Parathyroid adenoma (tissue), 2 donors: ENCODE measurements around the gene CHAC1.
A peak's percentile ranks its signal among the peaks of the same experiment; 100 is the strongest.

Experiments used
- H2AFZ ChIP-seq: fragments of 300-600 bp; sonication (generic); one replicate; pipeline ENCODE4 v1.7.0; 2017; ENCODE audit warnings: antibody characterized with exemption, mild to moderate bottlenecking
- H3K27ac ChIP-seq: fragments of 300-600 bp; sonication (generic); one replicate; pipeline ENCODE4 v1.7.0; 2017
- H3K27me3 ChIP-seq: fragments of 300-600 bp; sonication (generic); one replicate; pipeline ENCODE4 v1.7.0; 2017; ENCODE audit warnings: low read length; ENCODE audit not compliant: control insufficient read depth, insufficient read depth
- H3K36me3 ChIP-seq: fragments of 300-600 bp; sonication (generic); one replicate; pipeline ENCODE4 v1.7.0; 2017; ENCODE audit warnings: low read length; ENCODE audit not compliant: control insufficient read depth, insufficient read depth
- H3K4me1 ChIP-seq: fragments of 300-600 bp; sonication (generic); one replicate; pipeline ENCODE4 v1.7.0; 2017; ENCODE audit warnings: control low read depth
- H3K4me2 ChIP-seq: fragments of 300-600 bp; sonication (generic); one replicate; pipeline ENCODE4 v1.7.0; 2017; ENCODE audit warnings: low read length
- H3K4me3 ChIP-seq: fragments of 300-600 bp; sonication (generic); one replicate; pipeline ENCODE4 v1.7.0; 2017; ENCODE audit warnings: low read depth, low read length
- H3K79me2 ChIP-seq: fragments of 300-600 bp; sonication (generic); one replicate; pipeline ENCODE4 v1.7.0; 2017; ENCODE audit warnings: control low read depth
- H3K9ac ChIP-seq: fragments of 300-600 bp; sonication (generic); one replicate; pipeline ENCODE4 v1.7.0; 2017; ENCODE audit warnings: mild to moderate bottlenecking
- H3K9me3 ChIP-seq: fragments of 300-600 bp; sonication (generic); one replicate; pipeline ENCODE4 v1.7.0; 2017; ENCODE audit warnings: low read length; ENCODE audit not compliant: control insufficient read depth
- TF ChIP-seq, protein P1 (sequence below): fragments of 300-600 bp; sonication (generic); IDR thresholded peaks from one replicate; pipeline ENCODE4 v1.7.0; 2017; ENCODE audit warnings: antibody characterized with exemption, mild to moderate bottlenecking
- donor health status: primary hyperparathyroidism.

The CHAC1 gene

GRCh38 chr15:40992825-40993224 is 39.6 kb downstream of the CHAC1 start:
- Histone ChIP-seq H3K4me3 (no peak overlapping the region), H3K9me3 (no peaks in the 10 kb centered on the region), H3K27ac (no peak overlapping the region), H3K4me2 (peak overlapping the region; percentile 25), H3K36me3 (no peaks in the 10 kb centered on the region), H3K9ac (no peak overlapping the region), H2AFZ (no peak overlapping the region), H3K4me1 (no peaks in the 10 kb centered on the region), H3K79me2 (no peaks in the 10 kb centered on the region), H3K27me3 (no peaks in the 10 kb centered on the region)
- TF ChIP-seq, protein P1, sequence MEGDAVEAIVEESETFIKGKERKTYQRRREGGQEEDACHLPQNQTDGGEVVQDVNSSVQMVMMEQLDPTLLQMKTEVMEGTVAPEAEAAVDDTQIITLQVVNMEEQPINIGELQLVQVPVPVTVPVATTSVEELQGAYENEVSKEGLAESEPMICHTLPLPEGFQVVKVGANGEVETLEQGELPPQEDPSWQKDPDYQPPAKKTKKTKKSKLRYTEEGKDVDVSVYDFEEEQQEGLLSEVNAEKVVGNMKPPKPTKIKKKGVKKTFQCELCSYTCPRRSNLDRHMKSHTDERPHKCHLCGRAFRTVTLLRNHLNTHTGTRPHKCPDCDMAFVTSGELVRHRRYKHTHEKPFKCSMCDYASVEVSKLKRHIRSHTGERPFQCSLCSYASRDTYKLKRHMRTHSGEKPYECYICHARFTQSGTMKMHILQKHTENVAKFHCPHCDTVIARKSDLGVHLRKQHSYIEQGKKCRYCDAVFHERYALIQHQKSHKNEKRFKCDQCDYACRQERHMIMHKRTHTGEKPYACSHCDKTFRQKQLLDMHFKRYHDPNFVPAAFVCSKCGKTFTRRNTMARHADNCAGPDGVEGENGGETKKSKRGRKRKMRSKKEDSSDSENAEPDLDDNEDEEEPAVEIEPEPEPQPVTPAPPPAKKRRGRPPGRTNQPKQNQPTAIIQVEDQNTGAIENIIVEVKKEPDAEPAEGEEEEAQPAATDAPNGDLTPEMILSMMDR = no peak

GRCh38 chr15:40995656-40996055 is 42.4 kb downstream of the CHAC1 start:
- Histone ChIP-seq H3K4me1 (no peaks in the 10 kb centered on the region), H3K79me2 (no peaks in the 10 kb centered on the region), H3K9ac (no peak overlapping the region), H3K27ac (no peak overlapping the region), H3K4me2 (no peak overlapping the region), H3K27me3 (no peaks in the 10 kb centered on the region), H3K36me3 (no peaks in the 10 kb centered on the region), H3K9me3 (no peaks in the 10 kb centered on the region), H2AFZ (no peak overlapping the region), H3K4me3 (no peak overlapping the region)
- TF ChIP-seq, protein P1 = no peak

- Histone ChIP-seq H3K4me3 (no peak overlapping the region), H3K4me2 (no peak overlapping the region), H3K9me3 (no peaks in the 10 kb centered on the region), H3K27ac (no peak overlapping the region), H3K79me2 (no peaks in the 10 kb centered on the region), H3K9ac (no peak overlapping the region), H3K4me1 (no peaks in the 10 kb centered on the region), H3K27me3 (no peaks in the 10 kb centered on the region), H2AFZ (no peak overlapping the region), H3K36me3 (no peaks in the 10 kb centered on the region)
- TF ChIP-seq, protein P1 = no peak
Measured at GRCh38 chr15:40999190-40999589, 45.9 kb downstream of the CHAC1 start.

DNA sequence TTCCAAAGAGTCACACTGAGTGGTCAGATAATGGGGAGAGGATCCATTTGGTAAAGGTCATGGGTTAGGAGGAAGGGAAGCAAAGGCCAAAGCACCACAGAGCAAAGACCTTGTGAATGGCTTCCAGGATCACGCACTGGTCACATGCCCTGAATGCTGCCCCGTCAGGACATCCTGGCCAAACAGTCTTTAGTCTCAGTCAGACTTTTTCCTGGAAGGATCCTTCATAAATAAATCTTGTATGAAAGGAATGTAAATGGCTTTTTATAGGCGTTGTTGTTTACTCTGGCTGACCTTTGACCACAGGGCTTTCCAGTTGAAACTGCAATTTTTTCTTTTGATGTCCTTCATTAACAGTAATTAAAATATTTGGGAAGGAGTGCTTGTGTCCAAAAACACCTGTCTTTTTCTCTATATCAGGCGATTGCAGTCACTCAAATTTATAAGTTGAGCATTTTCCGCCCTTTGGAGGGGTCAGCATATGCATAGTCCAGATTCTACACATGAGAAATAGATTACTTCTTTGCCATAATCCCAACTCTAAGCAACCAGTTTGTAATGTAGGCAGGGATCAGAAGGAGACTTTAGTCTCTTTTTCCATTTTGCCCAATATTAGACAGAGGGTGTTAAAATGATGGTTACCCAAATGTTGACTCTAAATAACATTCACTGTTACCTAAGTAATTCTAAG is 48.4 kb downstream of the CHAC1 start:
- Histone ChIP-seq H3K4me3 (no peak overlapping the region), H3K27ac (no peak overlapping the region)

More for the DNA sequence above, 48.4 kb downstream of the CHAC1 start:
- Histone ChIP-seq H3K27me3 (no peaks in the 10 kb centered on the region), H3K4me1 (no peaks in the 10 kb centered on the region), H3K79me2 (no peaks in the 10 kb centered on the region), H3K36me3 (no peaks in the 10 kb centered on the region), H2AFZ (no peak overlapping the region), H3K9ac (no peak overlapping the region), H3K4me2 (no peak overlapping the region), H3K9me3 (no peaks in the 10 kb centered on the region)
- TF ChIP-seq, protein P1 = no peak
